ENCODE data around the gene ZDHHC7.

ZDHHC7 gene

GRCh38 chr16:84960942-84961341 lies 50.4 kb downstream of the ZDHHC7 start:
- Histone ChIP-seq H3K36me3 (ENCODE audit: control insufficient read depth, low read length) (no peaks in the 10 kb centered on the region), H3K27me3 (ENCODE audit: control insufficient read depth, low read length) (no peaks in the 10 kb centered on the region), H3K79me2 (ENCODE audit: control insufficient read depth, low read length) (no peaks in the 10 kb centered on the region), H3K4me1 (ENCODE audit: control insufficient read depth, low read length) (no peaks in the 10 kb centered on the region), H3K27ac (ENCODE audit: low read depth, low read length) (no peak overlapping the region), H3K9me3 (ENCODE audit: control insufficient read depth, insufficient read depth, low read length) (peaks cover 5% of the 10 kb centered on the region; the same call in 1 of the 2 replicates), H4K20me1 (ENCODE audit: control insufficient read depth, insufficient read depth, low read depth, low read length) (no peaks in the 10 kb centered on the region), H3K4me3 (ENCODE audit: low read length) (no peak overlapping the region), H3F3A (ENCODE audit: control insufficient read depth, insufficient read depth) (no peaks in the 10 kb centered on the region), H3K4me2 (ENCODE audit: low read length) (no peak overlapping the region), H3K9me2 (replicated peaks; ENCODE audit: control insufficient read depth, low read length) (no peaks in the 10 kb centered on the region)
- TF ChIP-seq EZH2phosphoT487 (IDR thresholded peaks at IDR 0.05; ENCODE audit: borderline replicate concordance, low read length): no peak
- TF ChIP-seq CTCF (IDR thresholded peaks at IDR 0.05; ENCODE audit: low read depth, low read length, poor library complexity, severe bottlenecking): no peak

GRCh38 chr16:84959784-84960417 lies 51.4 kb downstream of the ZDHHC7 start:
- Histone ChIP-seq H3K9me3 (ENCODE audit: control insufficient read depth, insufficient read depth, low read length) (no peaks in the 10 kb centered on the region), H3K27me3 (ENCODE audit: control insufficient read depth, low read length) (no peaks in the 10 kb centered on the region), H3K79me2 (ENCODE audit: control insufficient read depth, low read length) (no peaks in the 10 kb centered on the region), H4K20me1 (ENCODE audit: control insufficient read depth, insufficient read depth, low read depth, low read length) (no peaks in the 10 kb centered on the region), H3K4me2 (ENCODE audit: low read length) (no peak overlapping the region), H3K36me3 (ENCODE audit: control insufficient read depth, low read length) (no peaks in the 10 kb centered on the region), H3F3A (ENCODE audit: control insufficient read depth, insufficient read depth) (no peaks in the 10 kb centered on the region), H3K4me1 (ENCODE audit: control insufficient read depth, low read length) (no peaks in the 10 kb centered on the region), H3K27ac (ENCODE audit: low read depth, low read length) (no peak overlapping the region), H3K4me3 (ENCODE audit: low read length) (no peak overlapping the region), H3K9me2 (replicated peaks; ENCODE audit: control insufficient read depth, low read length) (no peaks in the 10 kb centered on the region)
- no peak for TF ChIP-seq CTCF (IDR thresholded peaks at IDR 0.05; ENCODE audit: low read depth, low read length, poor library complexity, severe bottlenecking)
- TF ChIP-seq EZH2phosphoT487 (IDR thresholded peaks at IDR 0.05; ENCODE audit: borderline replicate concordance, low read length): no peak

- H3K9me2 ChIP-seq (replicated peaks; ENCODE audit: control insufficient read depth, low read length): no peaks in the 10 kb centered on the region
- no peak overlapping the region for H3K4me3 ChIP-seq (ENCODE audit: low read length)
- H3K27ac ChIP-seq (ENCODE audit: low read depth, low read length): no peak overlapping the region
- H3K27me3 ChIP-seq (ENCODE audit: control insufficient read depth, low read length): no peaks in the 10 kb centered on the region
- peak; percentile 24 for TF ChIP-seq CTCF (IDR thresholded peaks at IDR 0.05; ENCODE audit: low read depth, low read length, poor library complexity, severe bottlenecking)
- TF ChIP-seq EZH2phosphoT487 (IDR thresholded peaks at IDR 0.05; ENCODE audit: borderline replicate concordance, low read length): no peak
- no peaks in the 10 kb centered on the region for H3K79me2 ChIP-seq (ENCODE audit: control insufficient read depth, low read length)
- no peaks in the 10 kb centered on the region for H3K36me3 ChIP-seq (ENCODE audit: control insufficient read depth, low read length)
- H4K20me1 ChIP-seq (ENCODE audit: control insufficient read depth, insufficient read depth, low read depth, low read length): no peaks in the 10 kb centered on the region
- no peaks in the 10 kb centered on the region for H3F3A ChIP-seq (ENCODE audit: control insufficient read depth, insufficient read depth)
- no peaks in the 10 kb centered on the region for H3K9me3 ChIP-seq (ENCODE audit: control insufficient read depth, insufficient read depth, low read length)
- H3K4me2 ChIP-seq (ENCODE audit: low read length): no peak overlapping the region
- H3K4me1 ChIP-seq (ENCODE audit: control insufficient read depth, low read length): no peaks in the 10 kb centered on the region
Measured at GRCh38 chr16:84959045-84959576, 52.2 kb downstream of the ZDHHC7 start.

Data from DOHH2 (cell line).